Naive thymus-derived CD4-positive, alpha-beta T cell (primary cell): ENCODE results near the gene RASD2. TPM values are rescaled to one million over a fixed set of nuclear protein-coding genes. Genes with fewer than 3 reads are reported as not detected.

ENCODE experiments used
- ATAC-seq: fragments of 150-1000 bp; cut with Tn5 transposase; 2 replicates; pipeline ENCODE4 v1.10.0; 2021; ENCODE audit warnings: mild to moderate bottlenecking, moderate library complexity
- CTCF ChIA-PET: fragments of 350-600 bp; sonication (Branson Sonifier 250); formaldehyde crosslinking; loops from one replicate; lab custom pipeline; 2021; ENCODE audit warnings: antibody characterized with exemption; lab: Charles Lee
- POLR2A ChIA-PET: fragments of 350-600 bp; sonication (Branson Sonifier 250); formaldehyde crosslinking; loops from one replicate; lab custom pipeline; 2021; ENCODE audit warnings: antibody characterized with exemption, inconsistent platforms; lab: Charles Lee
- DNase-seq, 9 donors: peaks; one replicate each; pipeline versions ENCODE4 v3.0.0 to v3.0.0-alpha.2; 2020 to 2022; ENCODE audit warnings: mixed read lengths in 1 of 9
- H3K27ac ChIP-seq: one replicate; pipeline ENCODE4 v1.7.0; 2013; ENCODE audit warnings: mild to moderate bottlenecking, low read depth, low read length, moderate library complexity
- H3K27me3 ChIP-seq, 2 donors: one replicate each; pipeline ENCODE4 v1.7.0; 2013; ENCODE audit warnings: low read length in 2 of 2, mild to moderate bottlenecking in 2 of 2, moderate library complexity in 2 of 2; ENCODE audit not compliant: control insufficient read depth in 2 of 2, insufficient read depth in 2 of 2
- H3K36me3 ChIP-seq, 3 experiments: 1 replicate in 2 of 3; 2 replicates in 1 of 3; pipeline ENCODE4 v1.7.0; 2013; ENCODE audit warnings: low read length in 3 of 3, mild to moderate bottlenecking in 3 of 3, moderate library complexity in 1 of 3; ENCODE audit not compliant: insufficient read depth in 3 of 3, control insufficient read depth in 2 of 3
- H3K4me1 ChIP-seq, 2 donors: one replicate each; pipeline ENCODE4 v1.7.0; 2013; ENCODE audit warnings: low read length in 2 of 2, mild to moderate bottlenecking in 2 of 2, moderate library complexity in 1 of 2; ENCODE audit not compliant: control insufficient read depth in 2 of 2, insufficient read depth in 2 of 2
- H3K4me3 ChIP-seq: 2 replicates; pipeline ENCODE4 v1.7.0; 2013; ENCODE audit warnings: mild to moderate bottlenecking, low read length
- H3K9me3 ChIP-seq, 3 experiments: 1 replicate in 2 of 3; 2 replicates in 1 of 3; pipeline ENCODE4 v1.7.0; 2013; ENCODE audit warnings: low read length in 3 of 3; ENCODE audit not compliant: control insufficient read depth in 2 of 3
- H3K27ac Mint-ChIP-seq, 9 donors: one replicate each; pipeline ENCODE4 v1.8.0; 2020 to 2022; ENCODE audit warnings: mixed read lengths in 9 of 9, mild to moderate bottlenecking in 8 of 9, moderate library complexity in 5 of 9, inconsistent platforms in 2 of 9
- H3K27me3 Mint-ChIP-seq, 5 donors: one replicate each; pipeline ENCODE4 v1.8.0; 2021 to 2022; ENCODE audit warnings: mixed read lengths in 5 of 5, mild to moderate bottlenecking in 1 of 5
- H3K36me3 Mint-ChIP-seq, 5 donors: one replicate each; pipeline ENCODE4 v1.8.0; 2020 to 2022; ENCODE audit warnings: mixed read lengths in 5 of 5, mild to moderate bottlenecking in 3 of 5, inconsistent platforms in 1 of 5
- H3K4me1 Mint-ChIP-seq, 7 donors: one replicate each; pipeline ENCODE4 v1.8.0; 2020 to 2022; ENCODE audit warnings: mixed read lengths in 7 of 7, mild to moderate bottlenecking in 3 of 7, inconsistent platforms in 1 of 7
- H3K4me3 Mint-ChIP-seq, 10 donors: one replicate each; pipeline ENCODE4 v1.8.0; 2020 to 2022; ENCODE audit warnings: mild to moderate bottlenecking in 10 of 10, mixed read lengths in 10 of 10, moderate library complexity in 6 of 10, inconsistent platforms in 2 of 10
- H3K9me3 Mint-ChIP-seq, 11 donors: one replicate each; pipeline ENCODE4 v1.8.0; 2020 to 2022; ENCODE audit warnings: mixed read lengths in 11 of 11, mild to moderate bottlenecking in 4 of 11, inconsistent platforms in 1 of 11, moderate library complexity in 1 of 11
- intact Hi-C, 2 donors: fragments of 100-400 bp; cut with micrococcal nuclease; formaldehyde crosslinking; loops; one replicate each; pipeline ENCODE4 v1.15.1; 2023
- polyA plus RNA-seq, 2 donors: library from polyadenylated mRNA; unstranded; fragments of 300-500 nt; fragmentation: Illumina TruSeq; gene quantifications; one replicate each; pipeline ENCODE4 v1.2.3, GENCODE V29; 2021
- total RNA-seq, 6 experiments: library from RNA in 5 of 6; stranded (reverse) in 5 of 6; gene quantifications; 1 replicate in 5 of 6; 2 replicates in 1 of 6; pipeline ENCODE4 v1.2.3 and lab custom pipeline; 2021 to 2026

Gene RASD2
- total and polyA plus RNA-seq, 7 experiments from 2014 or later: 0.05 to 1.4 (median 0.24) TPM; not detected in 4

DNA sequence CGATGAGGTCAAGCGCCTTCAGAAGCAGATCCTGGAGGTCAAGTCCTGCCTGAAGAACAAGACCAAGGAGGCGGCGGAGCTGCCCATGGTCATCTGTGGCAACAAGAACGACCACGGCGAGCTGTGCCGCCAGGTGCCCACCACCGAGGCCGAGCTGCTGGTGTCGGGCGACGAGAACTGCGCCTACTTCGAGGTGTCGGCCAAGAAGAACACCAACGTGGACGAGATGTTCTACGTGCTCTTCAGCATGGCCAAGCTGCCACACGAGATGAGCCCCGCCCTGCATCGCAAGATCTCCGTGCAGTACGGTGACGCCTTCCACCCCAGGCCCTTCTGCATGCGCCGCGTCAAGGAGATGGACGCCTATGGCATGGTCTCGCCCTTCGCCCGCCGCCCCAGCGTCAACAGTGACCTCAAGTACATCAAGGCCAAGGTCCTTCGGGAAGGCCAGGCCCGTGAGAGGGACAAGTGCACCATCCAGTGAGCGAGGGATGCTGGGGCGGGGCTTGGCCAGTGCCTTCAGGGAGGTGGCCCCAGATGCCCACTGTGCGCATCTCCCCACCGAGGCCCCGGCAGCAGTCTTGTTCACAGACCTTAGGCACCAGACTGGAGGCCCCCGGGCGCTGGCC, 11.0 kb downstream of the RASD2 start:
- intact Hi-C loops: loop anchor here (1.0 to 5.0 kb wide), 3 partner anchors 11 to 294 kb away; partner anchors contain the start of genes RASD2 (in 2 of the 2), HMGXB4 (in 1 of the 2) and TOM1 (in 1 of the 2)
- no peaks in the 10 kb centered on the region for H3K9me3 ChIP-seq
- Mint-ChIP-seq H3K9me3 (no peaks in the 10 kb centered on the region), H3K4me3 (no peak overlapping the region), H3K27me3 (peaks cover 0 to 5% (median 0%) of the 10 kb centered on the region in 5 donors), H3K36me3 (no peaks in the 10 kb centered on the region), H3K4me1 (peaks cover 14 to 21% (median 19%) of the 10 kb centered on the region in 7 donors), H3K27ac (no peak overlapping the region)
- ATAC-seq (no peak), DNase-seq (no peak)
- no peaks in the 10 kb centered on the region for H3K36me3 ChIP-seq
- CTCF ChIA-PET: interaction anchor here (1.7 kb wide), 1 partner anchor 17 kb away, joined by 3 read pairs; no protein-coding TSS in a partner anchor
- POLR2A ChIA-PET: interaction anchor here (1.4 kb wide), 1 partner anchor 15 kb away, joined by 3 read pairs; no protein-coding TSS in a partner anchor
- H3K27ac ChIP-seq: no peak overlapping the region
- no peaks in the 10 kb centered on the region for H3K27me3 ChIP-seq
- peaks cover 8 to 15% of the 10 kb centered on the region in 2 donors for H3K4me1 ChIP-seq
- no peak overlapping the region for H3K4me3 ChIP-seq

DNA sequence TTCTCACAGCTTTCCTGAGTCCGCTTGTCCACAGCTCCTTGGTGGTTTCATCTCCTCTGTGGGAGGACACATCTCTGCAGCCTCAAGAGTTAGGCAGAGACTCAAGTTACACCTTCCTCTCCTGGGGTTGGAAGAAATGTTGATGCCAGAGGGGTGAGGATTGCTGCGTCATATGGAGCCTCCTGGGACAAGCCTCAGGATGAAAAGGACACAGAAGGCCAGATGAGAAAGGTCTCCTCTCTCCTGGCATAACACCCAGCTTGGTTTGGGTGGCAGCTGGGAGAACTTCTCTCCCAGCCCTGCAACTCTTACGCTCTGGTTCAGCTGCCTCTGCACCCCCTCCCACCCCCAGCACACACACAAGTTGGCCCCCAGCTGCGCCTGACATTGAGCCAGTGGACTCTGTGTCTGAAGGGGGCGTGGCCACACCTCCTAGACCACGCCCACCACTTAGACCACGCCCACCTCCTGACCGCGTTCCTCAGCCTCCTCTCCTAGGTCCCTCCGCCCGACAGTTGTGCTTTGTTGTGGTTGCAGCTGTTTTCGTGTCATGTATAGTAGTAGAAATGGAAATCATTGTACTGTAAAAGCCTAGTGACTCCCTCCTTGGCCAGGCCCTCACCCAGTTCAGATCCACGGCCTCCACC, 11.7 kb downstream of the RASD2 start:
- Mint-ChIP-seq H3K4me3 (peak overlapping the region; percentile 35 to 72 (median 56)), H3K4me1 (peaks cover 14 to 21% (median 19%) of the 10 kb centered on the region in 7 donors), H3K36me3 (no peaks in the 10 kb centered on the region), H3K27ac (peak overlapping the region in 7 of 9 donors; percentile 5 to 85 (median 40)), H3K9me3 (no peaks in the 10 kb centered on the region), H3K27me3 (peaks cover 0 to 8% (median 0%) of the 10 kb centered on the region in 5 donors)
- DNase-seq (peak; percentile 61 to 86 (median 83)), ATAC-seq (peak; percentile 99)
- Histone ChIP-seq H3K36me3 (no peaks in the 10 kb centered on the region), H3K27ac (no peak overlapping the region), H3K9me3 (no peaks in the 10 kb centered on the region), H3K4me1 (peaks cover 8 to 15% of the 10 kb centered on the region in 2 donors), H3K27me3 (no peaks in the 10 kb centered on the region), H3K4me3 (peak overlapping the region; percentile 48)
- CTCF ChIA-PET: interaction anchor here (1.7 kb wide), 1 partner anchor 18 kb away, joined by 3 read pairs; no protein-coding TSS in a partner anchor
- POLR2A ChIA-PET: interaction anchor here (0.6 to 1.4 kb wide), 3 partner anchors 14 to 177 kb away, joined by 3 read pairs; no protein-coding TSS in a partner anchor
- intact Hi-C loops: loop anchor here (1.0 to 5.0 kb wide), 3 partner anchors 12 to 295 kb away; partner anchors contain the start of genes RASD2 (in 2 of the 2), HMGXB4 (in 1 of the 2) and TOM1 (in 1 of the 2)

DNA sequence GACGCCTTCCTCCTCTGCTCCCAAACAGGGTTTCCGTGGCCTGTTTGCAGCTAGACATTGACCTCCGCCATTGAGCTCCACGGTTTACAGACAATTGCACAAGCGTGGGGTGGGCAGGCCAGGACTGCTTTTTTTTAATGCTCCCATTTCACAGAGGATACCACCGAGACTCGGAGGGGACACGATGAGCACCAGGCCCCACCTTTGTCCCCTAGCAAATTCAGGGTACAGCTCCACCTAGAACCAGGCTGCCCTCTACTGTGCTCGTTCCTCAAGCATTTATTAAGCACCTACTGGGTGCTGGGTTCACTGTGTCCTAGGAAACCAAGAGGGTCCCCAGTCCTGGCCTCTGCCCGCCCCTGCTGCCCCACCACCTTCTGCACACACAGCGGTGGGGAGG, 12.2 kb downstream of the RASD2 start:
- Histone ChIP-seq H3K36me3 (no peaks in the 10 kb centered on the region), H3K4me1 (peaks cover 8 to 15% of the 10 kb centered on the region in 2 donors), H3K27me3 (no peaks in the 10 kb centered on the region), H3K27ac (no peak overlapping the region), H3K9me3 (no peaks in the 10 kb centered on the region), H3K4me3 (peak overlapping the region; percentile 48)
- Mint-ChIP-seq H3K27ac (peak overlapping the region in 7 of 9 donors; percentile 5 to 85 (median 40)), H3K4me1 (peaks cover 14 to 21% (median 19%) of the 10 kb centered on the region in 7 donors), H3K9me3 (no peaks in the 10 kb centered on the region), H3K27me3 (peaks cover 0 to 11% (median 0%) of the 10 kb centered on the region in 5 donors), H3K36me3 (no peaks in the 10 kb centered on the region), H3K4me3 (peak overlapping the region; percentile 35 to 72 (median 56))
- POLR2A ChIA-PET: interaction anchor here (0.6 to 1.4 kb wide), 3 partner anchors 13 to 177 kb away, joined by 3 read pairs; no protein-coding TSS in a partner anchor
- intact Hi-C loops: loop anchor here (1.0 to 5.0 kb wide), 3 partner anchors 13 to 296 kb away; partner anchors contain the start of genes RASD2 (in 2 of the 2), HMGXB4 (in 1 of the 2) and TOM1 (in 1 of the 2)
- DNase-seq: no peak
- CTCF ChIA-PET: no interaction called here
- ATAC-seq: no peak

DNA sequence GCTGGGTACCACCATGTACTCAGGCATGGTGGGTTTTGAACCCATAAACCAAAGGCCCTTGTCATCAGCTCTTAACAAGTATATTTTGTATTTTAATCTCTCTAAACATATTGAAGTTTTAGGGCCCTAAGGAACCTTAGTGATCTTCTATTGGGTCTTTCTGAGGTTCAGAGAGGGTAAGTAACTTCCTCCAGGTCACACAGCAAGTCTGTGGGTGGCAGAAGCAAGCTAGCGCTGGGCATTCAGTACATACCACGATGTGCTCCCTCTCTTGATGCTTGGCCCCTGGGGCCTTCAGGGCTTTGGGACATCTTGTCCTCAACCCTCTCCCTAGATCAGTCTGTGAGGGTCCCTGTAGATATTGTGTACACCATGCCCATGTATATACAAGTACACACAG, 12.7 kb downstream of the RASD2 start:
- Mint-ChIP-seq H3K27ac (peak overlapping the region in 2 of 9 donors; percentile 21 to 41), H3K4me3 (peak overlapping the region in 2 of 10 donors; percentile 56 to 62), H3K9me3 (no peaks in the 10 kb centered on the region), H3K4me1 (peaks cover 14 to 21% (median 19%) of the 10 kb centered on the region in 7 donors), H3K27me3 (peaks cover 0 to 16% (median 0%) of the 10 kb centered on the region in 5 donors), H3K36me3 (no peaks in the 10 kb centered on the region)
- DNase-seq: no peak
- ChIA-PET POLR2A (interaction anchor here (1.2 to 1.4 kb wide), 2 partner anchors 13 to 16 kb away, joined by 3 read pairs; no protein-coding TSS in a partner anchor), CTCF (no interaction called here)
- H3K27me3 ChIP-seq: no peaks in the 10 kb centered on the region
- H3K4me1 ChIP-seq: peaks cover 8 to 15% of the 10 kb centered on the region in 2 donors
- no peaks in the 10 kb centered on the region for H3K36me3 ChIP-seq
- no peak overlapping the region for H3K4me3 ChIP-seq
- no peak overlapping the region for H3K27ac ChIP-seq
- H3K9me3 ChIP-seq: no peaks in the 10 kb centered on the region
- intact Hi-C loops: loop anchor here in 1 of 2 donors (5.0 kb wide), 2 partner anchors 256 to 296 kb away; partner anchors contain the start of genes HMGXB4 and TOM1
- no peak for ATAC-seq

DNA sequence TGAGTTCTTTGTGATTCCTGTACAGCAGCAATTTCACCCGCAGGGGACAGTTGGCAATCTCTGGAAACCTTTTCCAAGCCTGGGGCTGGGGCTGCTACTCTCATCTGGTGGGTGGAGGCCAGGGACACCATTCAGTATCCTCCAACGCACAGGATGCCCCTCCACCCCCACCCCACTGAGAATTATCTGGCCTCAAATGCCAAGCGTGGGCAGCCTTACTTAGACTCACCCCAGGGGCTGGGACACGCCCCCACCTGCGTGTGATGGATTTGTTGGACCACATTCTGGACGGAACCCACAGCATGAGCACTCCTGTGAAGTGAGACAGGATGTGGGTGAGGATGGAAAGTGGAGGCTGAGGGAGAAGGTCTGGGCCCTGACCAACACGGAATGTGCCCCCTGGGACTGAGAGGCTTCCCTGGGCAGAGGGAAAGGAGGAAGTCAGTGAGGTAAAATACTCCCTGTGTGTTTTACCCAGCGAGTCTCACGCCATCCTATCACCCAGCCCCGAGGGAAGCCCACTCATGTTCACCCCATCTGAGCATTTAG, 13.7 kb downstream of the RASD2 start:
- no peaks in the 10 kb centered on the region for H3K27me3 ChIP-seq
- no peak overlapping the region for H3K27ac ChIP-seq
- ChIA-PET CTCF (no interaction called here), POLR2A (no interaction called here)
- Mint-ChIP-seq H3K9me3 (no peaks in the 10 kb centered on the region), H3K27me3 (peaks cover 0 to 17% (median 0%) of the 10 kb centered on the region in 5 donors), H3K27ac (no peak overlapping the region), H3K4me1 (peaks cover 14 to 21% (median 19%) of the 10 kb centered on the region in 7 donors), H3K4me3 (no peak overlapping the region), H3K36me3 (no peaks in the 10 kb centered on the region)
- peaks cover 8 to 15% of the 10 kb centered on the region in 2 donors for H3K4me1 ChIP-seq
- H3K4me3 ChIP-seq: no peak overlapping the region
- DNase-seq (no peak), ATAC-seq (no peak)
- H3K36me3 ChIP-seq: no peaks in the 10 kb centered on the region
- intact Hi-C loops: loop anchor here in 1 of 2 donors (5.0 kb wide), 2 partner anchors 257 to 297 kb away; partner anchors contain the start of genes HMGXB4 and TOM1
- H3K9me3 ChIP-seq: no peaks in the 10 kb centered on the region

DNA sequence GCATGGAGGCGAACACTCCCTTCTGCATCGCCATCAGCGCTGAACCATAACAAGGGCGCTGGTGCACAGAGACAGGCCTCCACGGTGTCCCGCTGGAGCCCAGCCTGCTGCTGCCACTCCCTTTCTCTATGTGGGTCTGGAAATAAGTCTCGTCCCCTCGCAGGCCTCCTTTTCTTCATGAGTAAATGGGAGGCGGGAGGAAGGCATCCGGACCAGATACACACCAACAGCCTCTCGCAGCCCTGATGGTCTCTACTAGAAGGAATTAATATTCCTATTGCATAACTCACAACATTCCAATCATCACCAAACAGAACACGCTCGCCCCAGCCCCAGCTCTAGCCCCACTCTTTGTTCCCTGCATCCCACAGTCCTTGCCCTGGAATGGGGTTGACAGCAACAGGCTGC, 14.9 kb downstream of the RASD2 start:
- ChIA-PET CTCF (no interaction called here), POLR2A (no interaction called here)
- Histone ChIP-seq H3K27me3 (no peaks in the 10 kb centered on the region), H3K4me3 (no peak overlapping the region), H3K9me3 (no peaks in the 10 kb centered on the region), H3K36me3 (no peaks in the 10 kb centered on the region), H3K4me1 (peaks cover 8 to 15% of the 10 kb centered on the region in 2 donors), H3K27ac (no peak overlapping the region)
- no peaks in the 10 kb centered on the region for H3K36me3 Mint-ChIP-seq
- H3K27ac Mint-ChIP-seq: peak overlapping the region in 1 of 9 donors; percentile 25
- DNase-seq (no peak), ATAC-seq (no peak)
- peaks cover 0 to 2% (median 0%) of the 10 kb centered on the region in 11 donors for H3K9me3 Mint-ChIP-seq
- peak overlapping the region in 1 of 10 donors; percentile 2 for H3K4me3 Mint-ChIP-seq
- H3K27me3 Mint-ChIP-seq: peaks cover 0 to 21% (median 0%) of the 10 kb centered on the region in 5 donors
- H3K4me1 Mint-ChIP-seq: peaks cover 14 to 21% (median 19%) of the 10 kb centered on the region in 7 donors
- intact Hi-C loops: no loop called here
